Measurements from ENCODE around the gene CD244.

DNA sequence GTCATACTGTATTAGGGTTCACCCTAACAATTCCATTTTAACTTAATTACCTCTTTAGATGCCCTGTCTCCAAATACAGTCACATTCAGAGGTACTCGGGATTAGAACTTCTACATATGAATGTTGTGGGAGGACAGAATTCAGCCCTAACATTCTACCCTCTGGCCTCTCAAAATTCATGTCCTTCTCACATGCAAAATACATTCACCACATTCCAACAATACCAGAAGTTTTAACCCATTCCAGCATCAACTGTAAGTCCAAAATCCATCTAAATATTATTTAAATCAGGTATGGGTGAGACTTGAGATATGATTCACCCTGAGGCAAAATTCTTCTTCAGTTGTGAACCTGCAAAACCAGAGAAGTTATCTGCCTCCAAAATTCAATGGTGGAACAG is 52.2 kb downstream of the CD244 start:
- TF ChIP-seq CTCF (IDR thresholded peaks at IDR 0.05) (no peak), POLR2A (IDR thresholded peaks at IDR 0.05) (no peak), POLR2AphosphoS5 (IDR thresholded peaks at IDR 0.05) (no peak), EP300 (IDR thresholded peaks at IDR 0.05) (no peak)

Data from upper lobe of left lung (tissue), 4 donors.